ENCODE measurements around the gene SRGAP2C.
A peak's percentile ranks its signal among the peaks of the same experiment; 100 is the strongest.
"Not testable (repeated sequence)": the region's sequence is repeated elsewhere in the genome, so short reads cannot be mapped to it uniquely, and the experiment has no call there.

The SRGAP2C gene

DNA sequence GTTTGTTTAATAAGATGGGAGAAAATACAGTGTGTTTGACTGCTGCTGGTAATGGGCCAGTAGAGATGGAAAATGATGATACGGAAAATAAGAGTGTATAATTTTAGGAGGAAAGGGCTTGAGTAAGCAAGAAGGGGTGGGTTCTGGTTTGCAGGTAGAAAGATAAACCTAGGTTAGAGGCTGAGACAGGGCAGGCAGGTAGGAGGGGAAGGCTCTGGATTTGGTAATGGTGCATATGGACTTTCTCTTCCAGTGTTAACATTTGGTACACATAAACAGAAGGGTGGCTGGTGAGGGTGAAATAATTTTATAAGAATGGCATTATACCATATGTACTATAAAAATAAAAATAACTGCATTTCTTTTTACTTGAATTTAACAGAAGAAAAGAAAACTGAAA, 84.5 kb downstream of the SRGAP2C start:
- DNase-seq (ENCODE audit: low read depth), result not testable (repeated sequence)

DNA sequence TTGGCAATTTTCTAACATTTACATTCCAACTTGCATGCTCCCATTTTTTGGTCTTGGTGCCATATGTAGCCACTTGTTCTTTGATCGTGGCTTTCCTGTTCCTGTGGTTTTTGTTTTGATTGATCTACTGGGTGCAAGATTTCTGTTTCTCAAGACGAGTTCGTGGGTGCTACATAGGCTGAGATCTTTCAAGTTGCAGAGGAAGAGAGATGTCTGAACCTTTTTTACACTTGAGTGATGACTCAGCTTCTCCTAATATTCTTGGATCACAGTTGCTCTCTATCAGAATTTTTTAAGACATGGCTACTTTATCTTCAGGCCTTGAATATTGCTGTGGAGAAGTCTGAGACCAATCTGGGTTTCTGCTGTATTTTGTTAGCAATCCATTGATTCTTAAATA, 85.2 kb downstream of the SRGAP2C start:
- DNase-seq (ENCODE audit: low read depth); H3K4me3 ChIP-seq (ENCODE audit: low read length): not testable (repeated sequence)

More for the DNA sequence above, 84.5 kb downstream of the SRGAP2C start:
- not testable (repeated sequence) for H3K4me3 ChIP-seq (ENCODE audit: low read length)

DNA sequence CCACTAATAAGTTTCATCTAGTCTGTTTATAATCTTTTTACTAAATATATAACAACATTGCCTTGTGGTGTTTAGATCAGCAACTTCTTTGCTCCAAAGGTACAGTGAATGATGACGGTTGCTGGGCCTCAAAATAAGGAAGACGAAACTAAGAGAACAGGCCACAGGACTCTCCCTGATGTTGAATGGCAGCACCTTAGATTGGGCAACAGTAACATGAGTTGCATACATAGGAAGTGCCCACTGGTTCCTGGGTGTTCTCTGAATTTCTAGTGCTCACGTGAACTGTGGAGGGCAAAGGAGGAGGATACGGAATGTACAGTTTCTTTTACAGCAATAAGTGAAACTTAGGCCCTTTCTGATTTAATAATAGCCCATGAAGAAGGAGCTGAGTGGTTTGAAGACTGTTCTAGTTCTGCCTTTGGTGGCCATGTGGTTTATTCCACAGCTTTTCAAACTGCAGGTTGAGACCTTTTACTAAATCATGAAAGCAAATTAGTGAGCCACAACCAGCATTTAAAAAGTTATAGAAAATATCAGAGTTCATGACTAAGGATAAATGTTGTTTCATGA, 86.5 kb downstream of the SRGAP2C start:
- not testable (repeated sequence) for H3K4me3 ChIP-seq (ENCODE audit: low read length); DNase-seq (ENCODE audit: low read depth)

DNA sequence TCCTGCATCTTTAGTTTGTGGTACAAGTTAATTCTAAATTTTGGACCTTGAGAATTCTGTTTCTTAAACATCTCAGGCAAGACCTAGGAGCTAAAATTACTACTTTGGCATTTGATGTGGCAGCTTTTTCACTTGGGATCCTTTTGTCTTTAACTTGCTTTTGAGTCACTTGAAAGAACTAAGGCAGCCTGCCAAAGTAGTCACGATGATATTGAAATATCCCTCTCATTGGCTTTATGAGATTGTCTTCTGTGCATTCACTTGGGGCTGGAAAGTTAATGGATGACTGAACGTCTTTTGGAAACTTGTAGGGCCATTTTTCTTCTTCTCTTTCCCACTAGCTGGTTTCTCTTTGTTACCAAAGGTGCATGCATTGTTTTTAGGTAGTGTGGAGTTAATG, 90.7 kb downstream of the SRGAP2C start:
- peak; percentile 1 for DNase-seq (ENCODE audit: low read depth)
- H3K4me3 ChIP-seq (ENCODE audit: low read length), result not testable (repeated sequence)

DNA sequence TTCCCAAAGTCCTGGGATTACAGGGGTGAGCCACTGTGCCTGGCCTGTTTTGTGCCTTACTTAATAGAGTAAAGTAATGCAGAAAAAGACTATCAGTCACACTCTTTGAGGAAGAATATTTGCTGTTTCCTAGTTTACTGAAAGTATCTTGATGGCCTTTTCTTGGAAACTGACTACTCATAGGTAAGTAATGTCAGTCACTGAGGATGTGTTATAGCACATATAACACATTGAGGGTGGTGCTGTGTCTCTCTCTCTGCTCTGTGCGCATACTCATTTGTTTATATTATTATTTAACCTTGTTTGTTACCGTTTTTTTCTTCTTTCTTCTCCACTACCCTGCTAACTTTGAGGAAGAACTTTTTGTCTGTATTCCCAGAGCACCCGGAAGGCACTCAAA, 93.4 kb downstream of the SRGAP2C start:
- DNase-seq (ENCODE audit: low read depth); H3K4me3 ChIP-seq (ENCODE audit: low read length): not testable (repeated sequence)

DNA sequence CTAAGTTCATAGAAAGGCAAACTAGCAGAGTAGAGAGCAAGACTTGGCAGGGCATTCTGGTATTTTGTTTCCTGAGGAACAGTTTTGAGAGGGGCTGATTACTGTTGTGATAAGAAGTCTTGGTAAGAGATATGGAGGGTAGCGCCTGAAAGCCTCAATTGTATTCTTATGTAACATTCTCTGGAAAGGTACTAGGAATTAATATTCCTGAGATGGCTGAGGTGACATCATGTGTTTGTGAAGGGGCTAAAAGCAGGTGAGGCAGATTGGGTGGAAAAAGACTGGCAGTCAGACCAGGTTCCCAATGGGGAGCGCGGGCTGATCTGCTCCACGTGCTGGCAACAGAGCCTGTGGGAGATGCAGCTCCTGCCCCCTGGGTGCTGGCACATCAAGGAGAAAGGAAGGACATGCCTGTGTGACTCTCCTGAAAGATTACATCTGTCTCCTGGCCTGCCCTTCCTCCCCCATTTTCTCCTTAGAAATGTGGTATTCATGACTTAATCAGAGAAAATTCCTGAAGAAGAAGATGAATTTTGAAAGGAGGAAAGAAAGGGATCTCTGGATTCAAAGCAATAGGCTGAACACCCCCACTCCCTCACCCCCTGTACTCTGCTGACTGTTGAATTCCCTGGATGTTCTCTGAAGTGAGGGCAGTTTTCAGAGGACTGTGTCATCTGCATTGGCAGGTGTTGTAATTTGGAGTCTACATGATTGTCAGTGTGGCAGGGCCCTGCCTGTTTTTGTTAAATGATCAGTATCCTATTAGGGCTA, 94.2 kb downstream of the SRGAP2C start:
- H3K4me3 ChIP-seq (ENCODE audit: low read length), result not testable (repeated sequence)

DNA sequence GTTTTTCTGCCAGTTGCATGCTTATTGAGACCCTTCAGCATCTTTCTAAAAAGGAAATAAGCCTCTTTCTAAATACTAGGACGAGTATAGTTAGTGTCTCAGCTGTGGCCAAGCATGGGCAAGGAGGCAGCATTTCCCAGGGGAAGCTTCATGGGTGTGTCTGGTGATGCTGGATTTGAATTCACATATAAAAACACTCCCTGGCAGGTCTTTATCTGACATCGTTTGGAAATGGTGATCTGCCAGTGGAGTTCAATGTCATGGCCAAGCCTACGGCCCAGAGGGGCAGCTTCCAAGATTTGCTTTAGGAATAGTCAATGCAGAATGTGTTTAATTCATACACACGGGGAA, 94.7 kb downstream of the SRGAP2C start:
- not testable (repeated sequence) for DNase-seq (ENCODE audit: low read depth)

More for the DNA sequence above, 94.2 kb downstream of the SRGAP2C start:
- peak; percentile 0 for DNase-seq (ENCODE audit: low read depth)

DNA sequence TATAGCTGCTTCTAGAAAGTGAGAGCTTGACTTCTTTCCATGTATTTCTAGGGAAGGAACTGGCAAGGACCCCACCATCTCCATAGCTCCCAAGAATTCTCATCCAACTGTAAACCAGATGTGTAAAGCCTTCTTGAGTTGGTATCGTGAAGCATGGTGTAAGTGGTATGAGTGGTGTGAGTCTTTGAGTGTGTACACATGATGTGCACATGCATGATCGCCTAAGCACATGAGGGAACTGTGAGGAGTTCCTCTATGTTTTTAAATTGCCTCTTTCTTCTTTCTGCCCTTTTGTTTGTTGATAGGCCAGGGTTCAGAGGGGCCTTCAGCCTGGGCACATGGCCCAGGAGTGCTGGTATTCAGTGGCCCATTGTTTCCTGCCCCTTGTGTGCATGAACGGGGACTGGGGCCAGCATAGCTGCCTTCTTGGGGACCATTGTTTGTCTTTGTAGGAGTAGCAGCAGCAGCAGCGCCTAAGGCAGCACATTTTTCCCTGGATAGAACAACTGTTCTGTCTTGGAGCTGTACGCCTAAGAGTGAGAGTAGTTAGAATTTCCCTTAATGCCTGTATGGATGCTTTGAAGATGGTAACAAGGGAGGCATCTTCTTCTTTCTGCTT, 96.0 kb downstream of the SRGAP2C start:
- H3K4me3 ChIP-seq (ENCODE audit: low read length); DNase-seq (ENCODE audit: low read depth): not testable (repeated sequence)

More for the DNA sequence above, 94.7 kb downstream of the SRGAP2C start:
- H3K4me3 ChIP-seq (ENCODE audit: low read length), result not testable (repeated sequence)

DNA sequence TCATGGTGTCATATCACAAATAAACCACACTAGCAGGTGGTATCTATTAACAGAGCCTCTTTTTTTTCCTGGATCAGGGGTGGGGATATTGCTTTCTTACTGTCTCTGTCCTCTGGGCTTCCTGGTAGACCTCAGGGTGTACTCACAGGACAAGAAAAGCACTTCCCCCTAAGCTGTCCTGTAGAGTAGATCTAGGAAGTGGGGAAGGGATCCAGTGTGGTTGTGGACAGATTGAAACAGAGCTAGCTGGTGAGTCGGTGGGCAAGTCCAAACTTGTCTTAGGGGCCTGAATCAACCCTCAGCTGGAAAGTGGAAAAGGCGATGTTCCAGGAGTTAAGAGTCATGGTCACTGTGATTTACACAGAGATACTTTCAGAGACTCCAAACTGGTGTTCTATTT, 96.7 kb downstream of the SRGAP2C start:
- not testable (repeated sequence) for H3K4me3 ChIP-seq (ENCODE audit: low read length); DNase-seq (ENCODE audit: low read depth)

DNA sequence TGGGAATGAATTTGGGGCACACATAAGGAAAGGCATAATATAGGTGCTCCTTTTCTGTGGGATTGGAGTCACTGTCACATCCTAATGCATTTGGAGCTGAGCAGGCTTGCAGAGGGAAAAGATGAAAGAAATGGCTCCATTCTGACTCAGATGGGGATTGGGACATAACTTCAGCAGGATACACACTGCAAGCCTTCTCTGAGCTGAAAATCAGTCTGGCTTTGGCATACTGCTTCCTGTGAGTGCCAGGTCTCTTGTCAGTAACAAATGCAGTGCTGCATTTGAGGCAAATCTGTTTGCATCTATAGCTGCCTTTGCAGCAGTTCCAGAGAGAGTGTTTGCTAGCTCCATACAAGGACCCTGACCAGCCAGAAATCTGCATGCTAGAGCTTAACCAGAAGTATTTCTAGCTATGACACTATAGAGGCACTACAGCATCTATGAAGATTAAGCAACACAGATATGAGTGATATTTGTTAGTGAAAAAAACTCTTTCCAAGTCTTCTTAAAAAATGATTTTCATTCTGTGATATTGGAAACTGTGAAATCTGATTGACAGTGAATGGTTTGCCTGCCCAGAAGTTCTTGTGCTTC, 98.9 kb downstream of the SRGAP2C start:
- not testable (repeated sequence) for H3K4me3 ChIP-seq (ENCODE audit: low read length)
- DNase-seq (ENCODE audit: low read depth), result peak; percentile 36

DNA sequence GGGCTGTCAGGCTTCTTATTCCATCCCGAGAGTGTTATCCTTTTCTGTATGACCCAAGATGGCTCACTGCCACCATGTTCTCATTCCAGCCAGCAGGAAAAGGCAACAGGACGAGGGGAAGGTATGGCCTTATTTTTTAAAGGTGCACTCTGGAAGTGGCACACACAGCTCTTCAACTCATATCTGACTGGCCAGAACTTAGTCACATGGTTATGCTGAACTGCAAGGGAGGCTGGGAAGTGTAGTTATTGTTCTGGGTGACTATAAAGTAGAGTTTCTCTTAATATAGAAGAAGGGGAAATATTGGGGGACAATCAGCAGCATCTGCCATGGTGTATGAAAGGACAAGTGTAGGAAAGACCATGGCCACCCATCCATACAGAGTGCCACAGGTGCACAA, 107.8 kb downstream of the SRGAP2C start:
- not testable (repeated sequence) for H3K4me3 ChIP-seq (ENCODE audit: low read length); DNase-seq (ENCODE audit: low read depth)

DNA sequence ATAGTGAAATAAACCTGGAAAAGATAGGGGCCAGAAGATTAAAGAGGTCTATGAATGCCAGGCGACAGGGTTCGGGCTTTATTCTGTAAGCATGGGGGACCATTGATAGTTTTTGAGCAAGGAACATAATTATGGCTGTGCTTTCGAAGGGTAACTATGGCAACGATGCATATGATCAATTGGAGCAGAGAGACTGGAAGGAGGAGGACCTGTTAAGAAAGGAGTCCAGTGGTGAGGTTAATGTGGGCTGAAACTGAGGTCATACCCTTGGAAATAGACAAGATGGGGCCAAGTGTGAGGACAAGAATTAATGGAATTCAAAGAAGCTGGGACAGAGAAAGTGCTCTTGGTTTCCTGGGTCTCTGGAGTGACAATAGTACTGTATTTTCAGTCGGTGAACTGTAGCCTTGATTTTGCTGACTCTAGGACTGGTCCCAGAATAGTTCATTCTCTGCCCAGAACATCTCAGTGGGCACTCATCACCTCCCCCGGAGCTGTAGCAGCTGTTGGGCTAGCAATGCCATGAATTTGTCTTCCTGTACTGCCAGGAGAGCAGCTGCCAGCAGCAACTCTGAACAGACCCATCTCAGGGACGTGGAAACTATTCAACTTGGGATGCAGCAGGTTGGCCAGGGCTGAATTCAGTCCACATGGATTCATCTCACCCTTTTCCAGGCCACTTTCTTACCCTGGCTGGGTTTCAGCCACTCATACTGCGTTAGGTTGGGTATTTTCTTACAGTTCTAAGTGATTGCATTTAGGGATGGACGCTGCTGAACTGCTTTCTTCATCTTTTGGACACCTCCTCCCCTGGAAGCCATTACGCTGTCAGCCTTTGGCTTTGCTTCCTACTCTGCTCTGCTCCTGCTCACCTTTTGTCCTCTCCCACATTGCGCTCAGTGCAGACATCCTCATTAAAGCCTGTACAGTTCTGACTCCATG, 108.8 kb downstream of the SRGAP2C start:
- not testable (repeated sequence) for H3K4me3 ChIP-seq (ENCODE audit: low read length)
- DNase-seq (ENCODE audit: low read depth), result peak; percentile 49

DNA sequence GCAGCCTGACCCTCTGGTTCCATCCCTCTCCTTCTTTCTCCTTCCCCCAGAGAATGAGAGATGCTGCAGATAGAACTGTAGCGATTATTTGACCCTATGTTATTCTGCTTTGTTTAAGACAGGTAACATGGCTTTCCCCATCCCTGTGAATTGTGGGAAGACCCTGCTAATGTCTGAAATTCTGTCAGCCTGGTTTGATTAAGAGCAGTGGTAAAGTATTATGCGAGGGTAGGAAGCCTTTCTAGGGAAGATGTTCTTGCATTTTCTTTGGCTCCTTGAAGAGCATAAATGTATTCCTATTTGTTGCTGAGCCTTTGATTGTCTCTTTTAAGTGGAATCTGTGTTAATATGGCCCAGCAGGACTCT, 109.4 kb downstream of the SRGAP2C start:
- DNase-seq (ENCODE audit: low read depth); H3K4me3 ChIP-seq (ENCODE audit: low read length): not testable (repeated sequence)

DNA sequence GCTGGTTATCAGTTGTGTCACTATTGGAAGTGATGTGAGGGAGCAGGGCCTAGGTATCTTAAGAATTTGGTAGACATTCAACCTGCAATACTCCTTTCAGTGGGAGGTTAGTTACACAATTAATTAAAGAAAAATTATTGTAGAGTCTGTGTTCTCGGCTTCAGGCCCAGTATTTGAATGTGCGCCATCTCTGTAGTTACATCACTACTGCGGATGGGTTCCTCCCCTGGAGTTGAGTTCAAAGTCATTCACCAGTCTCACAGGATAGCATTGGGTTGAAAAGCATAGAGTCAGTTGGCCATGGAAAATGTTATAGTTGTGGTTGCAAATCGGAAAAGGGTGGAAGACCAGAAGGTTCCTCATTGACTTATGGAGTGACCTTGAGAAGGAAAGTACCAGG, 111.8 kb downstream of the SRGAP2C start:
- H3K4me3 ChIP-seq (ENCODE audit: low read length); DNase-seq (ENCODE audit: low read depth): not testable (repeated sequence)

DNA sequence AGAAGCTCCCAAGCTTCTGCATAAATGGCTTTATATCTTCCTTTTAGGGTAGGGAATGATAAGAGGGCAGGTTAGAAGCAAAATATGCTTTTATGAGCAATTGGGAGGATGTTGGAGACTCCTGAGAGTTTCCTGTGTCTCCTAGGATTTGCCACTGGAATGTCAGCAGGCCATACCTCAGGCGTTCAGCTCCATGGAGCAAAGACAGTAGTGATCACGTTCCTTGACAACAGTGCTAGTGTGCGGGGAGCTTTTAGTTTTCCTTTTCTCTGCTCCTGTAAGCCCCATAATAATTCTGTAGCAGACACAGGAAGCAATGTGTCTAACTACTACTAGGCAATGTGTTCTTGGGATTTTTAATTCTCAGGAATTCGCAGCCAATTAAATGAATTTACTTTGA, 113.8 kb downstream of the SRGAP2C start:
- not testable (repeated sequence) for H3K4me3 ChIP-seq (ENCODE audit: low read length); DNase-seq (ENCODE audit: low read depth)

DNA sequence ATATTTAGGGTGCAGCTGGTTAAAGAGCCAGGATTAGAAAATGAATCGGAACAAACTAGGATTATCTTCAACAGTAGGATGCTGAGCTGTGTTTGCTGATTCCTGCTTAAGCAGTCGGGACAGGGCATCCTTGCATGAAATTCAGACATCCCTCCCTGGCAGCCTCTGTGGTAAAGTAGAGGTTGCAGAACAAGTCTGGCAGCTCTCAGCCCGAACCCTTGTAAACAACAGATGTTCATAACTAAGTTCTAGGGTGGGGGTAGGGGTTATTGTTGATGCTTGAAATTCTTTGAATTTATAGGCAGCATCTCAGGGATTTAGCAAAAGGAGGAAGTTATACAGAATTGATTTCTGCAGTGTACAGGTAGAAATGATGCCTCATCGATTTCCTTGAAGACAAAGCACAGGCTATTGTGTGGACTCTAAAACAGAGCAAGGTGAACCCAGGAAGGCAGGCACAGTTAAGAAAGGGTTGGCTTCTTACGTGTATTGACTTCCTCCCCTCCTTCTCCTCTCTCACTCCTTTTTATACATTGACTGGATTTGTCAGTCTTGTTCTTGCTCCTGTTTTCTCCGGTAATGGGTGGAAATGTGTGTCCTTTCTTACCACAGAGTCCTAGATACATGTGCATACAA, 114.9 kb downstream of the SRGAP2C start:
- not testable (repeated sequence) for H3K4me3 ChIP-seq (ENCODE audit: low read length); DNase-seq (ENCODE audit: low read depth)

DNA sequence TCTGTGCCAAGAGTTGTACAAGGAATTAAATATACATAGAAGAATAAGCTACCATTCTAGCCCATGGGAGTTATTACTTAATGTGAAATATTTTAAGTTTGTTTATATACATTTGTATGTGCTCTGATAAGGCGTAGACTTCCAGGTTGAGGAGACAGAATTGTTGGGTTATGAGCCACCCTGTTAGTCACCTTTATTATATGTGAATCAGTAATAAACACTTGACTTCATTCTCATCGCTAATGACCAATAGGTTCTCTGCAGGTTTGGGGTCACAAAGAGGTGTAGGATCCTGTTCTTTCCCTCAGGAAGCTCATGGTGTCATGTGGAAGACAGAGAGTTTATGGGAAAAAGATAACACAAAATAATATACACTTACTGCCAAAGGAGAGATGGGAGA, 117.1 kb downstream of the SRGAP2C start:
- not testable (repeated sequence) for DNase-seq (ENCODE audit: low read depth); H3K4me3 ChIP-seq (ENCODE audit: low read length)

DNA sequence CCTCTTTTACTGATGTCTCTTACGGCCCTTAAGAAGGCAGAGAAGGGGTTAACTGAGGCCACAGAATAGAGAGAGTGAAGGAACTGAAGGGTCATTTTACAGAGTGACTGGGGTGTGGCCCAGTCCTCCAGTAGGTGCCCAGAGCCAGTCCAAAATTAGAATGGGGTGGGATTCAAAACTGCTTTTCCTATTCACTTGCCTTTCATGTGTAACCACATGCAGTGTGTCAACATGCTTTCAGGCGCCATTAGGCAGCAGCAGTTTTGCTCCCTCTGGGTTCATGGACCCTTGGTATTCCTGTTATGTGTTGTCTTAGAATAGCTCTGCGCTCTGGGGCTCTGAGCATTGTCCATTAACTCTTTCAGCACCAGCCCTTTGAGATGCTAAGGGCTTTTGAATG, 123.0 kb downstream of the SRGAP2C start:
- not testable (repeated sequence) for DNase-seq (ENCODE audit: low read depth); H3K4me3 ChIP-seq (ENCODE audit: low read length)

DNA sequence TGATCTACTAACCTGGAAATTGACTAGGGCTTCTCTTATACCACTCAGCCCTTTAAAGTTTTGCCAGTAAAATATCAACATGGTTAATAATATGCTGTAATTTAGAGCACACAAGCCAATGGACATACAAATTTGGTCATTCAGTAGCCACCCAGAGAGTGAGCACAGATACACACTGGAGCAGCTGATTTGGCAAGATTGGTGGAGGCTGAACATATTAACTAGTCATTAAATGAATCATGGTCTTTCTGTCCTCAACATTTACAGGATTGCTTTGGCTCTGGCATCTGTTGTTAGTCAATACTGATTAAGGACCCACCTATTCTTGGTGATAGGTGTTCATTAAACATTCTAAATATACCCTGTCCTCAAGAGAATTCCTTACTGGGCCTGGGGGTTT, 130.7 kb downstream of the SRGAP2C start:
- not testable (repeated sequence) for H3K4me3 ChIP-seq (ENCODE audit: low read length); DNase-seq (ENCODE audit: low read depth)

Data from AG10803 (cell line).